ENCODE data around the gene LDB2.
"Not testable (repeated sequence)": the region's sequence is repeated elsewhere in the genome, so short reads cannot be mapped to it uniquely, and the experiment has no call there.

Gene LDB2

DNA sequence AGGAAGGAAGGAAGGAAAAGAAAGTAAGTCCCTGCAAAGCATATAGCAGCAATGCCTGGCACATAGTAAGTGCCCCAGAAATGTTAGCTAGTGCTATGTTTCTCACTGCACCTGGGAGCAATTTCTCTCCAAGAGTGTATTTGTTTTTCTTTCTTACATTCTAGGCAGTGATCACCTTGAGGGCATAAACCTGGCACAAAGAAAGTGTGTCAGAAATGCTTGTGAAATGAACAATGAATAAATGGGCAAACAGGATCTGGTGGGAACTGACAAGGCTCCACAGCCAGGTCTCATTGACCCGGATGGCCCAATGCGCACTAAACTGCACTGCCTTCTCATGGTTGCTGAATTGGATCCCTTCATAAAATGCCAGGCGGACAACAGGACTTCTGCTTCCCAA is 316.4 kb downstream of the LDB2 start:
- DNase-seq: no peak

DNA sequence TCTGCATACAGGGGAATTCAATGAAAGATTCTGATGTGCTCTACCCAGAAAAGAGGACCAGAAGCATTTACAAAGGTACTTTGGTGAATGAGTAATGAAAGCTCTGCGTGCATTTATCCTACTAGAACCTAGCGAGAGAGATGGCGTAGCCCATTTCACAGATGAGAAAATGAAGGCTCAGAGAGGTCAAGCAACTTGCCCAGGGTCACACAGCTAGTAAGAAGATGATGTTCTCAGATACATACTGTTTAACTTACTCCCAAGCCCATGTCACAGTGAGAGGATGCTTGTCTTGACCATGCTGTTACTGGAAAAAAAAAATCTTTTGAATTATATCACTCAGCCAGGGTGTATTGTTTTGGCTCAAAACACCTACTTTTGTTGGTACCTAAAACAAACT is 317.3 kb downstream of the LDB2 start:
- no peak for DNase-seq

DNA sequence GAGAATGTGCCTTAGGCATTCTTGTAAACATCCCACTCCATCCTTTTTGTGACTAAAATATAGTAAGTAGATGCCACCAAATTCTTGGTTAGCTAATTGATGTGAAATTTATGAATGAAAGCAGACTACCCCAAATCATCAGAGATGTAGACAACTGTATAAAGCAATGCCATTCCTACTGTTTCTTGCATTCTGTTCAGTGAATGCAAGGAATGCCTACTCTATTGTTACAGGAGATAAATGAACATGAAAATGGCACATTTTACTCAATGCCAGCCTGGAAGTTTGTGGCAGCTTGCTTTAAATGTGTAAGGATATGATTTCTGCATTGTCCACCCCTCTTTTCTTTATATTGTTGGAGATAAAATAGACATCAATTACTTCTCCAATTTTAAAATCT is 317.9 kb downstream of the LDB2 start:
- DNase-seq: no peak

DNA sequence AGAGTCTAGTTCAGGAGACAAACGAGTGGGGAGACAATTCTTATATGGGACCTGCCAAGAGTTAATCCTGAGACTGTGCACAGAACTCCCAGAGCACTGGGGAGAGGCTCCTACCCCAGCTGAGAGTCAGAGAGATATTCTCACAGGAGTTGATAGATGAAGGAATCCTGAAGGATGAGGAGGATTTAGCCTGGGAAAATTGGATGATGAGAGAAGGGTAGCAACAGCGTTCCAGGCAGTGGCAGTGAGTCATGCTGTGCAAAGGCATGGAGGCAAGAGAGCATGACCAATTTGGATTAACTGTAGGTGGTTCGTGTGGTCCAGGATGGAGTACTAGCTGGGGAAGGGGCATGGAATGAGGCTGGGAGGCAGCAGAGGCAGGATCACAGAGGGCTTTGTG is 318.6 kb downstream of the LDB2 start:
- DNase-seq: no peak

DNA sequence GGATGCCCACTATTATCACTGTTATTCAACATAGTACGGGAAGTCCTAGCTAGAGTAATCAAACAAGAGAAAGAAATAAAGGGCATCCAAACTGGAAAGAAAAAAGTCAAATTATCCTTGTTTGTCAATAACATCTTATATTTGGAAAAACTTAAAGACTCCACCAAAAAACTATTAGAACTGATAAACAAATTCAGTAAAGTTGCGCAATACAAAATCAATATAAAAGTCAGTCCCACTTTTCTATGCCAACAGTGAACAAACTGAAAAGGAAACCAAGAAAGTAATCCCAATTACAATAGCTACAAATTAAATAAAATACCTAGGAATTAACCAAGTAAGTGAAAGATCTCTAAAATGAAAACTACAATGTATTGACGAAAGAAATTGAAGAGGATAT is 321.3 kb downstream of the LDB2 start:
- no peak for DNase-seq

DNA sequence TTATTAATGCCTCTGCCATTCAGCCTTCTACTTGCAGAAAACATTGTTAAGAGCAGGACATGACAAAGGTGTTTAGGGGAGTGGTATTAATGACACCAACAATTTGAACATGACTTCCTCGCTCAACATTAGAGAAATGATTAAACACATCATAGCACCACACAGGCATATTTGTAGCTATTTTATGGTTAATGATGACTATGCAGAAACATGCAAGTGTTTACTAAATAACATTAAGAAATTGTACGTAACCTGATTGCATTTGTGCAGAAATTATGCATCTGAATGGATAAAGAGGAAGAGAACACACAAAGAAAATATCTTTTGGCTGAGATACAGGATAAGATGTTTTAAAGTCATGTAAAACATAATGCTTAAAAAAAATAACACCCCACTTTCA is 323.5 kb downstream of the LDB2 start:
- DNase-seq: no peak

DNA sequence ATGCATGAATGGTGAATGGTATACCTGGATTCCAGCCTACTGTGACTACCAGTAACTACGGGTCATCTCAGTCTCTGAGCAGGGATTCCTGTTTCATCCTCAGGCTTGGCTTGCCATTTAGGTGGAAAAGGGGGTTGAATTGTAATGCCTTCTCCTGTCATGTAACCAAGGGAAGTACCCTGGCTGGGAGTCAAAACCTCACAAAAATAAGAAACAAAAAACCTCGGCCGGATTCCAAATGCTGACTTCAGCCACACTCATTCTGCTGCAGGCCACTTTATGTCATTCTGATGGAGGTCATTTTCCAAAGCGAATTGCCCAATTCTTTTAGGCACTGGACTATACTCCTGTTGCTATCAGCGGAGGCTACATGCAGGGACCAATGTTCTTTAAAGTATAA is 324.7 kb downstream of the LDB2 start:
- no peak for DNase-seq

DNA sequence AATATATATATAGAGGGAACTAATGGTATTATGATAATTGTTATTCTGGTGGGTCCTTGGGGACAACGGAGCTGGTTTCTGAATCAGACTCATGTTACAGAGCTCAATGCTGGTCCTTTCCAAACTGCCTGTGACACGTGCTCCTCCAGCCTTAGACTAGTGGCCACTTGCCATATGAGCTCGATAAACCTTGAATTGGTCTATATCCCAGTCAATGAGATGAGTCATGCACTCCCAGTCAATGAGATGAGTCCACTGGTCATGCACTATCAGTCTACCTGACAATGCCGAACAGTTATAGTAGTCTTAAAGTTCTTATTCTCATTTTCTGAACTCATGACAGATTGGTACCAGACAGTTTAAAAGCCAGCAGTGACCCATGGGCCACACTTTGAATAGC is 325.2 kb downstream of the LDB2 start:
- DNase-seq: no peak

DNA sequence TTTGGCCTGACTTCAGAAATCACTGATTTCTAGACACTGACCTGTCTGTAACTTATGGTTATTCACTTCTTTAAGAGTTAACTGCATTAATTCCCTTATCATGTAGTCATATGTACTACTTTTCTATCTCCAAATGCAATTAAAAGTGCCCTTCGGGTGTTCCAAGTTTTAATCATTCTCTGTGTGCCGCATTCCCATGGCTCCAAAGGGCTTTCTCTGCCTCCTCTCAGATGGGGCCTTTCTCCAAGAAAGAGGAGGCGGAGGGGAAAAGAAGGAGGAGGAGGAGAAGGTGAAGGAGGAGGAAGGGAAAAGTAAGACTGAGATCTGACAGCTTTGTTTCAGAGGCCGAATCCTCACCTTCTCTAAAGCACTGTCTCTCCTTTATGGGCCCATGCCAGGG is 325.8 kb downstream of the LDB2 start:
- DNase-seq: no peak

DNA sequence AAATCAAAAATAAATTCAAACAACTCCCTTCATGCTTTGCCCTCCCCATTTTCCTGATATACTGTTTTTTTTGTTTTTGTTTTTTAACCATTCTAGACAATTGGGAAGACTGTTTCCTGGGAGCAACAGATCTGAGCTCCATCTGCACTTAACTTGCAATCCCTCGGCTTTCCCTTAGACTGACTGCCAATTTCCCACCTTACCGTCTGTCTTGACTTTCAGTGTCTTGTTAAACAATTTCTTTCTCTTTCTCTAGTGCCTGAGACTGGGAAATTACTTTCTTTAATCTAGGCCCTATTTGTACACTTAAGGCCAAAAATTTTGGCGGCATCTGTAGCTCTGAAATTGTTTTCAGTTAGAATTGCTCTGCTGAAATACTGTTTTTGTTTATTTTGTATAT is 326.3 kb downstream of the LDB2 start:
- no peak for DNase-seq

DNA sequence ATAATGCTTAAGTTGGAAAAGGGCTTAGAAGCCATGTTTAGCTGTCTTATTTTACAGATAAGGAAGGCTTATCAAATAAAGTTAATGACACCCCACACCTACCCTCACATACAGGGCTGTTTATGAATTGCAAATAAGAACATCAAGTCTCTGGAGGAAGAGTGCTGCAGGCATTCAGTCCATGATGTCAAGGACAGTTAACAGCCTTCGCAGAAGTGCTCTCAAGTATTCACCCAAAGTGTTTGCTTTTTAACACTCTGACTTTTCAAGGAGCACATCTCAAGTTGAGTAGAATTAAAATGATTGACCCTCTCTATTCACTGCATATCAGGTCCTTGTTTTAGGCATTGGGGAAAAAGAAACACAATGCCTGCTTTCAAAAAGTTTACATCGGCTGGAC is 328.7 kb downstream of the LDB2 start:
- DNase-seq: no peak

DNA sequence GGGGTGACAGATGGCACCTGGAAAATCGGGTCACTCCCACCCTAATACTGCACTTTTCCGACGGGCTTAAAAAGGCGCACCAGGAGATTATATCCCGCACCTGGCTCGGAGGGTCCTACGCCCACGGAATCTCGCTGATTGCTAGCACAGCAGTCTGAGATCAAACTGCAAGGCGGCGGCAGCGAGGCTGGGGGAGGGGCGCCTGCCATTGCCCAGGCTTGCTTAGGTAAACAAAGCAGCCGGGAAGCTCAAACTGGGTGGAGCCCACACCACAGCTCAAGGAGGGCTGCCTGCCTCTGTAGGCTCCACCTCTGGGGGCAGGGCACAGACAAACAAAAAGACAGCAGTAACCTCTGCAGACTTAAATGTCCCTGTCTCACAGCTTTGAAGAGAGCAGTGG is 341.1 kb downstream of the LDB2 start:
- not testable (repeated sequence) for DNase-seq

DNA sequence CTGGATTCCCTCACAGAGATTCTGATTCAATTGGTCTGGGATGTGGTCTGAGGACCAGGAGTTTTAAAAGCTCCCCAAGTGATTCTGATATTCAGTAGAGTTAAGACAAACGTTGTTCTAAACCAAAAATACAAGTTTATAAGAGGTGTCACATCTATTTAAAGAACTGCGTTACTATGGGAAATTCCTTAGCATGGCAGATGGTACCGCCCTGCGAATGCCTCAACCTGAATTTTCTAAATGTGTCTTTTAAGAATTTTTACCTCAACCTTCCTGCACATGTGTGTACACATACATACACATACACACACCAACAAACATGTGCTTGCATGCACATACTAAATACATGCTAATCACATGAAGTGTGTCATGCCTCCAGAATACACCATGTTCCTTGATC is 343.3 kb downstream of the LDB2 start:
- no peak for DNase-seq

DNA sequence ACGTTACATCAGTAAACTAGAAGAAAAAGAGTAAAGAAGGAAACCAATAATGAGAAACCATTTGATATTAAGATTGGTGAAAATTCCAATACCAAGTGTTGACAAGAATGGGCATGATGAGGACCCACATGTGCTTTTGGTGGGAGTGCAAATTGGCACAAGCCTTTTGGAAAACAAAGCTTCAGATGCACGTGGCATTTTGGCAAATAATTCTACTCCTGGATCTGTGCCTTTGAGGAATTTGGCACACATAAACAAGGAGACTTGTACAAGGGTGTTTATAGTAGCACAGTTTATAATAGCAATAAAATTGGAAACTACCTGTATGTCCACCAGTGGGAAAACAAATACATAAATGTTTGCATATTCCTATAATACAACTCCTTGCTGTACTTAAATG is 347.9 kb downstream of the LDB2 start:
- DNase-seq: no peak

DNA sequence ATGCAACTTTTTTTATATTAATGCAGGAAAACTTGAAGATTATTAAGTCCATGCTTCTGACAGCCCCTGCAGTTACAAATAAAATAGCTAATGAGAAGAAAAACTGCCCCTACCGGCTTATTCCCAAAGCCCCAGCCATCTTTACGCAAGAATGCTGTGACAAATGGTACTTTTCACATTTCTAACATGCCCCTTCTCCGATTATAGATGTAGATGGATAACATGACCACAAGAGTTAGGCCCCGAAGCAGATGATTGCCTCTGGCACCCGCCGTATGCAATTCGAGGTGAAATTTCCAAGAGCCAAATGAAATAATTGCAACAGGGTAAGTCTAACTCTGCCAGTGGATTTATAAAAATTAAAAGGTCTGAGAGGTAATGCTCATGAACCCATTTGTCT is 352.8 kb downstream of the LDB2 start:
- DNase-seq: no peak

DNA sequence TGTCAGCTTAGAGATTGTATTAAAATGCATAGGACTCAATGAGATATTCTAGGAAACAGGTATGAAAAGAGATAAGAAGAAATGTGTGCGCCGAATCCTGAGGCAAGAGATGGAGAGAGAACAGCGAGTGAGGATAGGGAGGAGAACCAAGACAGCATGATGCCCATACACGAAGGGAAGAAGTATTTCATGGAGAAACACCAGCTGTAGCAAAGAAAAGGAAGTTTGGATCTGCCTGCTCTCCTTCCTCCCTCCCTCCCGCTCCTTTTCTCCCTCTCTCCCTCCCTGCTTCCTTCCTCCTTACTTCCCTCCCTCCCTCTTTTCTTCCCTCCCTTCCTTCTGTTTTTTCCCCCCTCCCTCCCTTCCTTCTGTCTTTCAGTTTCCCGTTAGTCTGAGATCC is 353.6 kb downstream of the LDB2 start:
- no peak for DNase-seq

DNA sequence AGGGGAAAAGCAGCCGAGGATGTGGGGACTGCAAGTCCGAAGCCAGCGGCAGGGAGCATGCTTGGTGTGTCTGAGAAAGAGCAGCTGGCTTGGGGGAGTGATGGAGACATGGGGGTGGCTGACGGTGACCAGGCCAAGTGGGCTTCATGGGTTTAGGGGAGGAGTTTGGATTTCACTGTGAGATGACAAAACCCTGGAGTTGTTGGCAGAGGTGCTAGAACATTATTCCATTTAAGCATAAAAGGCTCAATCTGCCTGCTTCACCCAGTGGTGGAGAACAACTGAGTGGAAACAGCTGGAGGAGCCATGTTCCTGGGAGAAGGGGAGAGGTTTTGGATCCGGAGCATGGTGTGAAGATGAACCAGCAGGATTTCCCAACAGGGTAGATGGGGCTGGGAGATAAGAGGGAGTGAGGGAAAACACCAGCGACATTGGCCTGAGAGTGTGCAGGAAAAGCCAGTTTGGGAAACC is 354.2 kb downstream of the LDB2 start:
- DNase-seq: no peak

DNA sequence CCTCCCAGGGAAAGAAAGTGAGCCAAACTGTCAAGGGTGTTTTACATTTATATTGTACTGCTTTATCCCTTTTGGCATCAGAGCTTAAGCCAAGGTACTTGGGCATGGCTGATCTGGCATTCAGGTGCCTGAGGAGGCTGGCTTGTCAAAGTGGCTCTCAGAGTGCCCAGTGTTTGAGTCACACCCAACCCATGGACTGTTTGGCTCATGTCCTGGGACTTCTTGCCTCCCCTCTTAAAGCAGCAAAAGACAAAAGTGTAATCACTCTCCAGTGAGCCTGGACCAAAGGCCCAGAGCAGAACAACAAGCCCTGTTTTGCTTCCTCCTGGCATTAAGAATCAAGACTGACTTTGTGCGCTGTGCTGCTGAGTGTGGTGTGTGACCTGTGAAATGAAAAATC is 360.5 kb downstream of the LDB2 start:
- DNase-seq: no peak

DNA sequence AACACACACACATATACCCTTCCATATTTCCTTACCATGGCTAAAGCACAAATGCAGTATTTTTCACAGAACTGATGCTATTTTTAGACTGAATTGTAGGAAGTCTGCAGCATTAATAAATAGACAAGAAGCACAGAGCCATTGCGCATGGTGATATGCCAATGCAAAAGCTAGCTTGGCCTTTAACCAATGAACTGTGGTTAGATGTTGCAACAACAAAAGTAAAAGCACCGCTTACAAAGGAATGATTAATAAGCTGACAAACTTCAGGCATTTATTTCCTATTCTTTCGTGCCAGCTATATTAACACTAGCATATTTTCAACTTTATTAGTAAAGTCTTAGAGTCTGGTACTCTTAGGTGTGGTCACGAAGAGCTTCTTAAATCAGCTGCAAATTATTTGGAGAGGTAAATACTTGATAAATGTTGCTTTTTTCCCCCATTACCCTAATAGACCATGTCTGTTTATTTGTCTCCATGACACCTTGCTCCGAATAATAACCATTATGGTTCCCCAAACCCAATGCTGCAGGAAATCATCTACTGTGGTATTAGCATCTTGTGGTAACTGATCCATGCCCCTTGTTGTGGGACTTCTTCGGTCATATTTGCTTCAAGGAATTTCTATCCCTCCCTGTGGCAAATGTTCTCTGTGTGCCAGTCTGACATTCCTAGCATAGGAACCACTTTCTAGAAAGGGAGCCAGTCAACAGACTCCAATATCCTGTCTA is 366.0 kb downstream of the LDB2 start:
- DNase-seq: no peak

DNA sequence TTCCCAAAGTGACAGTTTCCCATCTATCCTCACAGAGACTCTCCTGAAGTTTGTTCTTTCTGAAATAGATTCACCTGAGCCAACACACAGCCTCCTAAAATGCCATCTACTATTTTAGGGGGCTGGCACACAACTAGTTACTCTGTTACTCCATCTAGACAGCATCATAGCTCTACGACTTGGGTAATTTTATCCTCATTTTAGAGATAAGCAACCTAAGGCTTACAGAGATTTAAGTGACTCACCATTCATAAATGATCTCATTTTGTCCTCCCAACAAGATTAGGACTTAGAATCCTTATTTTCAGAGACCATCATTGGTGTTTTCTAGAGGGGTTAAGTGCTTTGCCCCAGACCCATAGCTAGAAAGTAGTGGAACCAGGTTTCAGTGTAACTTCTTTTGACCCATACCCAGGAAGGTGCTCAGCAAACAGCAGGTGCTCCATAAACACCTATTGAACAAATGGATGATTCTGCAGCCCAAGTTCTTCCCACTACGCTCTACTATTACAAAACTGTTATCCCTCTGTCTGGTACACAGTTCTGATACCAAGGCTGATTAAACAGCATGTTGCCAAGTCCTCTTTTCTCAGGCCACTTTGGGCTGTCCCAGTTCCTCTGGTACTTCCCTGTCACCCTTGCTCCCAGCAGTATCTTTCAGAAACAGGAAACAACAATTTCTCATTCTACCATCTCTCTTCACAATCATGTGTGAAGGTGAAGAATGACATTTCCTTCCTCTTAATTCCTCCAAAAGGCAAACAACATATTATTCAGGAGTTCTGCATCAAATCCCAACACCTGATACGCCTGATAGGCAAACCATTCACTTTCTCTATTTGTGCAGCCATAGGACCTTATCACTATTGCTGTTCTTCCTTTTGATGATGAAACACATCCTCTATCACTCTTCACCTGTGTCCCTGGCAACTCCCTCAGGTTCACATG is 367.5 kb downstream of the LDB2 start:
- no peak for DNase-seq

DNA sequence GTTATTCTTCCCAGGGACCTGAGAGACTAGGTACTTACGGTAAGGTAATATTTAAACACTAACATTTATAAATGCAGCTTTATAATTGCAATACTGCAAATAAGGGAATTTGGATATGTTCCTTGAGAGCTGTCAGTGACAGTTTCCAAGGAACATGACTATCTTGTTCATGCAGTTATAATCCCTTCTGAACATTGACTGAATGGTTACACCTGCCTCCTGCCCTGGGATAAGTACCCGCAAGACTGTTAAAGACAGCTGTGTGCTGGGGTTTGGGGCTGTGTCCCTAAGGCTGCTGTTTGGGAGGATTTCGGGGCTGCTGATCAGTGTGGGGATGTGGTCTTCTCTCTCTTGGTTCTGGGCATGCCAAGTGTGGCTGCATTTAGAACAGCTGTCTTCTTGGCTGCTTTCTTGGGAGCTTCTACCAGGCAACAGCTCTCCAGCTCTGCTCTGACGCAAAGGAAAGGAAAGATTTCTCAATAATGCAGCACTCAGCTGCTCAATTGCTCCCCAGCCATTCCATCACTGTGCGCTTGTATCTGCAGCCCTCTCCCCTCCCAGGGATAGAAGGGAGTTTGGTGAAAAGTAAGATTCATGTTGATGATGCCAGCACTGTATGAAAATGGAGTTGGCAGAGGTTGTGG is 373.4 kb downstream of the LDB2 start:
- DNase-seq: no peak

DNA sequence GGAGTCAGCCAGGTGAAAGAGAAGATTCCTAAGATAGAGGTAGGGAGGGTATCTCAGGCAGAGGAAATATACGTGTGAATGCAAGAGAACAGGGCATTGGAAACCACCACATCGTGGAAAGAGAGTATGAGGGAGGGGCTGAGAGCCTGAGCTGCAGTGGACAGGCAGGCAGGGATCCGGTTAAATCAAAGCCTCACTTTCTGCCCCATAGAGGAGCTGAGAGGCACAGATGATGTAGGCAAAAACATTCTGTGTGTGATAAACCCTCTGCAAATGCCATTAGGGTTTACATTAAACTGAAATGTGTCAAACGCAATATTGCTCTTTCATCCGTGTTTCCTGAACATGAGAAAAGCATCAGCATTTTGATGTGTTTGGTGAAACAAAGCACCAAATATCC is 374.0 kb downstream of the LDB2 start:
- DNase-seq: no peak

DNA sequence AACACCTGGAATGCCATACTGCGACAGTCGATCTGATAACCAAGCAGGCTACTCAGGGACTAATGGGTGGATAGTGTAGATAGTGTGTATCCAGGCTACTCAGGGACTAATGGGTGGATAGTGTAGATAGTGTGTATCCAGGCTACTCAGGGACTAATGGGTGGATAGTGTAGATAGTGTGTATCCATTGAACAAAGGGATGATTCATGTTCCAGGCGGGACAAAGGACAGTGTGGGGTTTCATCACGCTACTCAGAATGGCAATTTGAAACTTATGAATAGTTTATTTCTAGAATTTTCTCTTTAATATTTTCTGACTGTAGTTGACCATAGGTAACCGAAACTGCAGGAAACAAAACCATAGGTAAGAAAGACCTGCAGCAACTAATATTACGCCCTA is 374.9 kb downstream of the LDB2 start:
- DNase-seq: not testable (repeated sequence)
